ENCODE results near the gene POLR2E. TPM values are rescaled to one million over a fixed set of nuclear protein-coding genes. Genes with fewer than 3 reads are reported as not detected.

Gene POLR2E
- total RNA-seq, 1 donor from 2014 or later: 72.1 TPM

GRCh38 chr19:1082165-1082927, 12.8 kb downstream of the POLR2E start:
- no peak for DNase-seq (ENCODE audit: low spot score in 2 of 2)
- Histone ChIP-seq H3K4me1 (no peaks in the 10 kb centered on the region), H3K27ac (no peak overlapping the region), H3K4me3 (no peak overlapping the region), H3K27me3 (no peaks in the 10 kb centered on the region), H3K9me3 (no peaks in the 10 kb centered on the region), H3K36me3 (peaks cover 0 to 11% of the 10 kb centered on the region in 2 donors)
- intact Hi-C loops (cut with DNase I): no loop called here
- TF ChIP-seq CTCF (IDR thresholded peaks at IDR 0.05): no peak

- no peak for DNase-seq (ENCODE audit: low spot score in 2 of 2)
- H3K27ac ChIP-seq: no peak overlapping the region
- H3K36me3 ChIP-seq: peaks cover 0 to 9% of the 10 kb centered on the region in 2 donors
- H3K27me3 ChIP-seq: no peaks in the 10 kb centered on the region
- no peak overlapping the region for H3K4me3 ChIP-seq
- no peaks in the 10 kb centered on the region for H3K4me1 ChIP-seq
- intact Hi-C loops (cut with DNase I): no loop called here
- no peak for TF ChIP-seq CTCF (IDR thresholded peaks at IDR 0.05)
- H3K9me3 ChIP-seq: no peaks in the 10 kb centered on the region
Observed at GRCh38 chr19:1081301-1082164, 13.6 kb downstream of the POLR2E start.

GRCh38 chr19:1080360-1081161, 14.6 kb downstream of the POLR2E start:
- Histone ChIP-seq H3K4me3 (no peak overlapping the region), H3K4me1 (no peaks in the 10 kb centered on the region), H3K9me3 (no peaks in the 10 kb centered on the region), H3K27ac (no peak overlapping the region), H3K27me3 (no peaks in the 10 kb centered on the region), H3K36me3 (no peaks in the 10 kb centered on the region)
- no peak for DNase-seq (ENCODE audit: low spot score in 2 of 2)
- no peak for TF ChIP-seq CTCF (IDR thresholded peaks at IDR 0.05)
- intact Hi-C loops (cut with DNase I): no loop called here

GRCh38 chr19:1079566-1080111, 15.5 kb downstream of the POLR2E start:
- TF ChIP-seq CTCF (IDR thresholded peaks at IDR 0.05): no peak
- intact Hi-C loops (cut with DNase I): no loop called here
- no peaks in the 10 kb centered on the region for H3K9me3 ChIP-seq
- H3K27me3 ChIP-seq: no peaks in the 10 kb centered on the region
- H3K4me3 ChIP-seq: no peak overlapping the region
- no peaks in the 10 kb centered on the region for H3K4me1 ChIP-seq
- DNase-seq (ENCODE audit: low spot score in 2 of 2): no peak
- H3K27ac ChIP-seq: no peak overlapping the region
- no peaks in the 10 kb centered on the region for H3K36me3 ChIP-seq

GRCh38 chr19:1076951-1077350, 18.2 kb downstream of the POLR2E start:
- TF ChIP-seq CTCF (IDR thresholded peaks at IDR 0.05): no peak
- no peak overlapping the region for H3K4me3 ChIP-seq
- H3K36me3 ChIP-seq: no peaks in the 10 kb centered on the region
- no peaks in the 10 kb centered on the region for H3K27me3 ChIP-seq
- H3K4me1 ChIP-seq: no peaks in the 10 kb centered on the region
- intact Hi-C loops (cut with DNase I): no loop called here
- no peaks in the 10 kb centered on the region for H3K9me3 ChIP-seq
- H3K27ac ChIP-seq: no peak overlapping the region
- DNase-seq (ENCODE audit: low spot score in 2 of 2): peak; percentile 44 to 79

All from ascending aorta (tissue), 2 donors.